BLaER1 treated with 17β-estradiol and CSF1 and Interleukin-3, amounts not matched to agents 10 nM and 100 nM (cell line): ENCODE measurements around the gene MAGI1.
A peak's percentile ranks its signal among the peaks of the same experiment; 100 is the strongest.

ENCODE experiments used
- H3K27ac ChIP-seq, 11 experiments: shearing (Covaris generic); formaldehyde crosslinking; 2 replicates each; pipeline ENCODE4 v1.8.1; 2022
- H3K27me3 ChIP-seq, 11 experiments: shearing (Covaris generic); formaldehyde crosslinking; 2 replicates each; pipeline ENCODE4 v1.8.1; 2022
- H3K36me3 ChIP-seq, 11 experiments: shearing (Covaris generic); formaldehyde crosslinking; 2 replicates each; pipeline ENCODE4 v1.8.1; 2022
- H3K4me1 ChIP-seq, 10 experiments: shearing (Covaris generic); formaldehyde crosslinking; 2 replicates each; pipeline ENCODE4 v1.8.1; 2022
- H3K4me2 ChIP-seq, 11 experiments: shearing (Covaris generic); formaldehyde crosslinking; 2 replicates each; pipeline ENCODE4 v1.8.1; 2022
- H3K4me3 ChIP-seq, 10 experiments: shearing (Covaris generic); formaldehyde crosslinking; 2 replicates each; pipeline ENCODE4 v1.8.1; 2022
- H3K9ac ChIP-seq, 11 experiments: shearing (Covaris generic); formaldehyde crosslinking; 2 replicates each; pipeline ENCODE4 v1.8.1; 2022
- H3K9me3 ChIP-seq, 11 experiments: shearing (Covaris generic); formaldehyde crosslinking; replicated peaks in 1 of 11; 2 replicates each; pipeline ENCODE4 v1.8.1; 2022
- H4K20me1 ChIP-seq, 11 experiments: shearing (Covaris generic); formaldehyde crosslinking; 2 replicates each; pipeline ENCODE4 v1.8.1; 2022
- Cebpa-rat ChIP-seq, 11 experiments: shearing (Covaris generic); IDR thresholded peaks; 2 replicates each; pipeline ENCODE4 v1.8.1; 2022

MAGI1 gene

GRCh38 chr3:65376426-65376825 is 662.3 kb downstream of the MAGI1 start:
- no peaks in the 10 kb centered on the region for H3K27me3 ChIP-seq
- TF ChIP-seq Cebpa-rat (IDR thresholded peaks at IDR 0.05) = no peak
- H3K4me1 ChIP-seq = peaks cover 0 to 5% (median 0%) of the 10 kb centered on the region in 10 experiments; a peak in 1 of 20 replicates
- no peak overlapping the region for H3K4me3 ChIP-seq
- peaks cover 8 to 87% (median 38%) of the 10 kb centered on the region in 11 experiments; a peak in 17 of 22 replicates for H3K36me3 ChIP-seq
- H3K9me3 ChIP-seq = peaks cover 16 to 49% (median 32%) of the 10 kb centered on the region in 11 experiments; a peak in 20 of 22 replicates
- no peak overlapping the region for H3K27ac ChIP-seq
- no peak overlapping the region for H3K9ac ChIP-seq
- H4K20me1 ChIP-seq = no peaks in the 10 kb centered on the region
- no peak overlapping the region for H3K4me2 ChIP-seq

- Histone ChIP-seq H3K4me3 (no peak overlapping the region), H3K9ac (no peak overlapping the region), H4K20me1 (no peaks in the 10 kb centered on the region), H3K27me3 (no peaks in the 10 kb centered on the region), H3K4me1 (no peaks in the 10 kb centered on the region), H3K4me2 (no peak overlapping the region), H3K9me3 (peaks cover 11 to 35% (median 18%) of the 10 kb centered on the region in 11 experiments; a peak in 19 of 22 replicates), H3K27ac (no peak overlapping the region), H3K36me3 (peaks cover 0 to 41% (median 15%) of the 10 kb centered on the region in 11 experiments; a peak in 10 of 22 replicates)
- no peak for TF ChIP-seq Cebpa-rat (IDR thresholded peaks at IDR 0.05)
Measured at GRCh38 chr3:65371053-65371452, 667.7 kb downstream of the MAGI1 start.

GRCh38 chr3:65368866-65369265 is 669.9 kb downstream of the MAGI1 start:
- no peak overlapping the region for H3K9ac ChIP-seq
- no peak for TF ChIP-seq Cebpa-rat (IDR thresholded peaks at IDR 0.05)
- H3K27ac ChIP-seq = no peak overlapping the region
- H3K36me3 ChIP-seq = peaks cover 0 to 37% (median 15%) of the 10 kb centered on the region in 11 experiments; a peak in 11 of 22 replicates
- H3K4me2 ChIP-seq = no peak overlapping the region
- no peaks in the 10 kb centered on the region for H4K20me1 ChIP-seq
- H3K27me3 ChIP-seq = no peaks in the 10 kb centered on the region
- peaks cover 11 to 28% (median 18%) of the 10 kb centered on the region in 11 experiments; a peak in 19 of 22 replicates for H3K9me3 ChIP-seq
- no peak overlapping the region for H3K4me3 ChIP-seq
- H3K4me1 ChIP-seq = no peaks in the 10 kb centered on the region

GRCh38 chr3:65362688-65363087 is 676.0 kb downstream of the MAGI1 start:
- no peak overlapping the region for H3K9ac ChIP-seq
- TF ChIP-seq Cebpa-rat (IDR thresholded peaks at IDR 0.05) = no peak
- H3K27me3 ChIP-seq = no peaks in the 10 kb centered on the region
- H4K20me1 ChIP-seq = no peaks in the 10 kb centered on the region
- peaks cover 0 to 64% (median 42%) of the 10 kb centered on the region in 11 experiments; a peak in 14 of 22 replicates for H3K36me3 ChIP-seq
- no peak overlapping the region for H3K27ac ChIP-seq
- H3K4me3 ChIP-seq = no peak overlapping the region
- peaks cover 0 to 13% (median 3%) of the 10 kb centered on the region in 11 experiments; a peak in 12 of 22 replicates for H3K9me3 ChIP-seq
- H3K4me2 ChIP-seq = no peak overlapping the region
- H3K4me1 ChIP-seq = no peaks in the 10 kb centered on the region

GRCh38 chr3:65361448-65361847 is 677.3 kb downstream of the MAGI1 start:
- Histone ChIP-seq H3K27ac (no peak overlapping the region), H3K4me3 (no peak overlapping the region), H3K36me3 (peaks cover 0 to 72% (median 49%) of the 10 kb centered on the region in 11 experiments; a peak in 17 of 22 replicates), H3K4me2 (no peak overlapping the region), H3K4me1 (no peaks in the 10 kb centered on the region), H4K20me1 (no peaks in the 10 kb centered on the region), H3K9me3 (peaks cover 5 to 19% (median 9%) of the 10 kb centered on the region in 11 experiments; a peak in 17 of 22 replicates), H3K9ac (no peak overlapping the region), H3K27me3 (no peaks in the 10 kb centered on the region)
- no peak for TF ChIP-seq Cebpa-rat (IDR thresholded peaks at IDR 0.05)

GRCh38 chr3:65356331-65357248 is 682.1 kb downstream of the MAGI1 start:
- Histone ChIP-seq H3K27ac (no peak overlapping the region), H3K4me3 (no peak overlapping the region)
- no peak for TF ChIP-seq Cebpa-rat (IDR thresholded peaks at IDR 0.05)

GRCh38 chr3:65354880-65355279 is 683.8 kb downstream of the MAGI1 start:
- Histone ChIP-seq H3K4me3 (no peak overlapping the region), H3K9ac (no peak overlapping the region), H3K27ac (no peak overlapping the region), H4K20me1 (no peaks in the 10 kb centered on the region), H3K4me2 (peak overlapping the region in 9 of 11 experiments; percentile 19 to 47 (median 39); a peak in 13 of 22 replicates), H3K27me3 (no peaks in the 10 kb centered on the region), H3K36me3 (peaks cover 0 to 39% (median 19%) of the 10 kb centered on the region in 11 experiments; a peak in 17 of 22 replicates), H3K4me1 (peaks cover 0 to 15% (median 8%) of the 10 kb centered on the region in 10 experiments; a peak in 12 of 20 replicates), H3K9me3 (peaks cover 6 to 10% (median 8%) of the 10 kb centered on the region in 11 experiments; a peak in 14 of 22 replicates)
- no peak for TF ChIP-seq Cebpa-rat (IDR thresholded peaks at IDR 0.05)

More at GRCh38 chr3:65356331-65357248, 682.1 kb downstream of the MAGI1 start:
- H3K9ac ChIP-seq = no peak overlapping the region
- no peaks in the 10 kb centered on the region for H3K27me3 ChIP-seq
- peaks cover 6 to 19% (median 10%) of the 10 kb centered on the region in 11 experiments; a peak in 17 of 22 replicates for H3K9me3 ChIP-seq
- H3K4me2 ChIP-seq = no peak overlapping the region
- H4K20me1 ChIP-seq = no peaks in the 10 kb centered on the region
- peaks cover 0 to 10% (median 8%) of the 10 kb centered on the region in 10 experiments; a peak in 12 of 20 replicates for H3K4me1 ChIP-seq
- H3K36me3 ChIP-seq = peaks cover 0 to 56% (median 34%) of the 10 kb centered on the region in 11 experiments; a peak in 17 of 22 replicates

- Histone ChIP-seq H4K20me1 (no peaks in the 10 kb centered on the region), H3K27me3 (no peaks in the 10 kb centered on the region), H3K9me3 (peaks cover 6 to 10% (median 8%) of the 10 kb centered on the region in 11 experiments; a peak in 14 of 22 replicates), H3K4me2 (no peak overlapping the region), H3K36me3 (peaks cover 0 to 20% (median 12%) of the 10 kb centered on the region in 11 experiments; a peak in 17 of 22 replicates), H3K4me3 (no peak overlapping the region), H3K27ac (no peak overlapping the region), H3K4me1 (peaks cover 0 to 15% (median 8%) of the 10 kb centered on the region in 10 experiments; a peak in 12 of 20 replicates), H3K9ac (no peak overlapping the region)
- TF ChIP-seq Cebpa-rat (IDR thresholded peaks at IDR 0.05) = no peak
Measured at GRCh38 chr3:65352951-65353350, 685.8 kb downstream of the MAGI1 start.

GRCh38 chr3:65351753-65352152 is 687.0 kb downstream of the MAGI1 start:
- Histone ChIP-seq H3K4me1 (peaks cover 0 to 15% (median 8%) of the 10 kb centered on the region in 10 experiments; a peak in 12 of 20 replicates), H3K9me3 (peaks cover 3 to 7% (median 6%) of the 10 kb centered on the region in 11 experiments; a peak in 14 of 22 replicates), H3K36me3 (peaks cover 0 to 15% (median 7%) of the 10 kb centered on the region in 11 experiments; a peak in 17 of 22 replicates), H3K4me2 (no peak overlapping the region), H3K27me3 (no peaks in the 10 kb centered on the region), H3K9ac (no peak overlapping the region), H3K4me3 (no peak overlapping the region), H4K20me1 (no peaks in the 10 kb centered on the region), H3K27ac (no peak overlapping the region)
- TF ChIP-seq Cebpa-rat (IDR thresholded peaks at IDR 0.05) = no peak
